Pancreas (tissue), 10 donors: ENCODE measurements around the gene SLC38A2. TPM values are rescaled to one million over a fixed set of nuclear protein-coding genes. Genes with fewer than 3 reads are reported as not detected.

Experiments used
- ATAC-seq, 4 donors: fragments of 200-7000 bp; cut with Tn5 transposase; one replicate each; pipeline versions ENCODE4 v1.8.0 to v1.9.1; 2020; ENCODE audit warnings: mild to moderate bottlenecking in 4 of 4, moderate library complexity in 4 of 4
- DNase-seq, 6 donors: peaks; one replicate each; pipeline ENCODE4 v3.0.0-alpha.2; 2020
- FAIRE-seq: peaks from 2 replicates; lab custom pipeline; 2012; peaks lifted over from hg19 to GRCh38; lab: Jason Lieb, UNC
- H3K27ac ChIP-seq, 4 donors: fragments of 200-600 bp; sonication (generic); 1 replicate in 3 of 4; 2 replicates in 1 of 4; pipeline versions ENCODE4 v1.5.0 to v1.8.0; 2020
- H3K27me3 ChIP-seq, 4 donors: fragments of 200-600 bp; one replicate each; pipeline ENCODE4 v1.8.0; 2021
- H3K36me3 ChIP-seq, 3 donors: fragments of 200-600 bp; sonication (generic) in 1 of 3; one replicate each; pipeline versions ENCODE4 v1.5.0 to v1.8.0; 2020 to 2021
- H3K4me1 ChIP-seq, 3 donors: fragments of 200-600 bp; one replicate each; pipeline ENCODE4 v1.8.0; 2021
- H3K4me3 ChIP-seq, 4 donors: fragments of 200-600 bp; sonication (generic) in 2 of 4; one replicate each; pipeline versions ENCODE4 v1.5.0 to v1.8.0; 2020 to 2021
- H3K9me3 ChIP-seq, 4 donors: fragments of 200-600 bp; one replicate each; pipeline ENCODE4 v1.8.0; 2021
- whole genome bisulfite sequencing, 2 donors: extraction: QIAGEN DNeasy Blood & Tissue Kit; methylation state at CpG; one replicate each; pipeline ENCODE4 v1.1.7; 2013; 5-methylcytosine and 5-hydroxymethylcytosine counted together
- intact Hi-C, 3 donors: fragments of 100-400 bp; cut with DNase I; formaldehyde crosslinking; loops; one replicate each; pipeline versions ENCODE4 v1.11.1 to v1.14.2; 2022
- polyA plus RNA-seq, 2 donors: library from polyadenylated mRNA; stranded (reverse); fragments of 200-250 nt; gene quantifications; one replicate each; pipeline ENCODE4 v1.2.3, GENCODE V29; 2013
- total RNA-seq, 6 donors: library from RNA; stranded (reverse); fragmentation: NEBNext Ultra II Directional in 4 of 6; extraction: Animal tissue kit (Norgen Biotek cat#: 25700) in 4 of 6; gene quantifications; one replicate each; pipeline versions ENCODE4 v1.2.1 to v1.2.4, GENCODE V29; 2021 to 2023
- TF ChIP-seq, protein P1 (sequence below), 4 donors: fragments of 200-600 bp; sonication (generic) in 3 of 4; IDR thresholded peaks; one replicate each; pipeline versions ENCODE4 v1.5.0 to v1.8.0; 2021; ENCODE audit warnings: antibody characterized with exemption in 4 of 4
- donor health status: healthy with polysubstance abuse.
- donor health status: DM: no; HTN: no; CAD: no; lungs with moderate emphysema.
- donor health status: DM: no; HTN: no; CAD: no.
- donor health status: control.
- donor health status: control.
- donor health status: Bipolar disorder and iron deficiency.
- donor health status: DM: yes; HTN: yes; CAD: no.
- donor health status: DM: no; HTN: no; CAD: no.
- donor health status: DM: no; HTN: no; CAD: no.
- donor health status: DM: yes; HTN: yes; CAD: no.

Gene SLC38A2
- total and polyA plus RNA-seq, 8 donors = 24.2 to 155 (median 78.9) TPM

DNA sequence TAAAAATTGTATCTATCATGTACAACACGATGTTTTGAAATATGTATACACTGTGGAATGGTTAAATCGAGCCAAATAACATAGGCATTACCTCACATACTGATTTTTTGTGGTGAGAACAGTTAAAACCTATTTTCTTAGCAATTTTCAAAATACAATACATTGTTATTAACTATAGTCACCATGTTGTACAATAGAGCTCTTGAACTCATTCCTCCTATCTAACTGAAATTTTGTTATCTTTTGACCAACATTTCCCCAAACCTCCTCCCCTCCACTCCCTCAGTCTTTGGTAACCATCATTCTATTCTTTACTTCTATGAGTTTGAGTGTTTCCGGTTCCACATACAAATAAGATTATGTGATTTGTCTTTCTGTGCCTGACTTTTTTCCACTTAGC, 6.8 kb upstream of the SLC38A2 start:
- intact Hi-C loops = no loop called here
- H3K4me1 ChIP-seq = peaks cover 0 to 8% (median 7%) of the 10 kb centered on the region in 3 donors
- H3K27ac ChIP-seq = no peak overlapping the region
- no peaks in the 10 kb centered on the region for H3K27me3 ChIP-seq
- 86% methylated on average over 3 of the region's 3 CpGs for WGBS, 2 donors
- no peak for ATAC-seq
- TF ChIP-seq, protein P1, sequence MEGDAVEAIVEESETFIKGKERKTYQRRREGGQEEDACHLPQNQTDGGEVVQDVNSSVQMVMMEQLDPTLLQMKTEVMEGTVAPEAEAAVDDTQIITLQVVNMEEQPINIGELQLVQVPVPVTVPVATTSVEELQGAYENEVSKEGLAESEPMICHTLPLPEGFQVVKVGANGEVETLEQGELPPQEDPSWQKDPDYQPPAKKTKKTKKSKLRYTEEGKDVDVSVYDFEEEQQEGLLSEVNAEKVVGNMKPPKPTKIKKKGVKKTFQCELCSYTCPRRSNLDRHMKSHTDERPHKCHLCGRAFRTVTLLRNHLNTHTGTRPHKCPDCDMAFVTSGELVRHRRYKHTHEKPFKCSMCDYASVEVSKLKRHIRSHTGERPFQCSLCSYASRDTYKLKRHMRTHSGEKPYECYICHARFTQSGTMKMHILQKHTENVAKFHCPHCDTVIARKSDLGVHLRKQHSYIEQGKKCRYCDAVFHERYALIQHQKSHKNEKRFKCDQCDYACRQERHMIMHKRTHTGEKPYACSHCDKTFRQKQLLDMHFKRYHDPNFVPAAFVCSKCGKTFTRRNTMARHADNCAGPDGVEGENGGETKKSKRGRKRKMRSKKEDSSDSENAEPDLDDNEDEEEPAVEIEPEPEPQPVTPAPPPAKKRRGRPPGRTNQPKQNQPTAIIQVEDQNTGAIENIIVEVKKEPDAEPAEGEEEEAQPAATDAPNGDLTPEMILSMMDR (IDR thresholded peaks at IDR 0.05) = no peak
- H3K4me3 ChIP-seq = no peak overlapping the region
- no peak for FAIRE-seq
- no peaks in the 10 kb centered on the region for H3K36me3 ChIP-seq
- H3K9me3 ChIP-seq = no peaks in the 10 kb centered on the region
- no peak for DNase-seq

DNA sequence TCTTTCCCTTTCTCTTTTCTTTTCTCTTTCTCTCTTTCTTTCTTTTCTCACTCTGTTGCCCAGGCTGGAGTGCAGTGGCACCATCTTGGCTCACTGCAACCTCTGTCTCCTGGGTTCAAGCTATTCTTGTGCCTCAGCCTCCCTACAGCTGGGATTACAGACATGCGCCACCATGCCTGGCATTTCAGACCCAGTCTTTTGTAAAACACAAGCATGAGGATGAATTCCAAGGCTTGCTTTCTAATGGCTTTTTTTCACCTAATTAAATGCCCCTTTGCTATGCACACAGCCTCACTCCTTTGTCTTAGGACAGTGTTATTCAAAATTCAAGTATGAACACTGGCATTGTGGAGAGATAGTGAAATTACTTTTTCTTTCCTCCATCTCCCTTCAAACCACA, 6.0 kb upstream of the SLC38A2 start:
- no peak overlapping the region for H3K27ac ChIP-seq
- no peak for FAIRE-seq
- no peaks in the 10 kb centered on the region for H3K27me3 ChIP-seq
- intact Hi-C loops = no loop called here
- no peaks in the 10 kb centered on the region for H3K9me3 ChIP-seq
- WGBS, 2 donors = 96% methylated on average over 1 of the region's 1 CpG
- no peaks in the 10 kb centered on the region for H3K36me3 ChIP-seq
- no peak for DNase-seq
- no peak overlapping the region for H3K4me3 ChIP-seq
- TF ChIP-seq, protein P1 (IDR thresholded peaks at IDR 0.05) = no peak
- peaks cover 0 to 9% (median 8%) of the 10 kb centered on the region in 3 donors for H3K4me1 ChIP-seq
- ATAC-seq = no peak

DNA sequence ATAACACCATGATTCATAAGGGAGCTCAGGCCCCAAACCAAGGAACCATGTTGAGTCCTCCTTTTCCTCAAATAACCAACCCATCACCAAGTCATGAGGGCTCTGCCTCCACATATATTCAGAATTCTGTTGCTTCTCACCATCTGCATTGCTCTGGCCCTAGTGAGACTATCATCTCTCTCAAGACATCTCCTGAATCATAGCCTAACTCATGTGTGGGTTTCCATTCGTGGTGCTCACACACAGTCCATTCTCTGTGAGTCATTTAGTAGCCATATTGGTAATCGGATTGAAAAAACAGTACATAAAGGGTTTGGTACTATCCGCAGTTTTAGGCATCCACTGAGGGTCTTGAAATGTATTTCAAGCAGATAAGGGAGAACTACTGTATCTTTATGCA, 5.1 kb upstream of the SLC38A2 start:
- no peak overlapping the region for H3K4me3 ChIP-seq
- ATAC-seq (no peak), DNase-seq (no peak), FAIRE-seq (no peak)
- peaks cover 0 to 9% (median 8%) of the 10 kb centered on the region in 3 donors for H3K4me1 ChIP-seq
- no peak overlapping the region for H3K27ac ChIP-seq
- TF ChIP-seq, protein P1 (IDR thresholded peaks at IDR 0.05) = no peak
- no peaks in the 10 kb centered on the region for H3K27me3 ChIP-seq
- no peaks in the 10 kb centered on the region for H3K9me3 ChIP-seq
- WGBS, 2 donors = 79 to 83% methylated on average over 3 of the region's 3 CpGs
- intact Hi-C loops = no loop called here
- H3K36me3 ChIP-seq = no peaks in the 10 kb centered on the region

DNA sequence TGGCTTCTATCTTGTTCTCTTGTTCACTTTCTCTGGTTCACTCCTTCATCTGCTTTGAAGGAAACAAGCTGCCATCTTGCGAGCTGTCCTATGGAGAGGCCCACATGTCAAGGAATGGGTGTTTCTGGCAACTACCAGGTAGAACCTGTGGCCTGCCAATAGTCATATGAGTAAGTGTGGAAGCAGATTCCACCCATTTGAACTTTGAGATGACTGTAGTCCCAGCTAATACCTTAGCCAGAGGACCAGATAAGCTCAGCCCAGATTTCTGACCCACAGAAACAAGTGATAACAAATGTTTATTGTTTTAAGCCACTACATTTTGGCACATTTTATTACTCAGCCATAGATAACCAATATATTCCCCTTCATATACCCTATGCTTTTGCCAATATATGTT, 4.0 kb upstream of the SLC38A2 start:
- no peak for ATAC-seq
- Histone ChIP-seq H3K4me3 (no peak overlapping the region), H3K27ac (no peak overlapping the region), H3K9me3 (no peaks in the 10 kb centered on the region), H3K27me3 (no peaks in the 10 kb centered on the region), H3K4me1 (peaks cover 0 to 2% (median 0%) of the 10 kb centered on the region in 3 donors), H3K36me3 (no peaks in the 10 kb centered on the region)
- FAIRE-seq = no peak
- intact Hi-C loops = no loop called here
- DNase-seq = no peak
- TF ChIP-seq, protein P1 (IDR thresholded peaks at IDR 0.05) = no peak
- 92 to 95% methylated on average over 1 of the region's 1 CpG for WGBS, 2 donors

- no peak overlapping the region for H3K27ac ChIP-seq
- TF ChIP-seq, protein P1 (IDR thresholded peaks at IDR 0.05) = no peak
- H3K9me3 ChIP-seq = no peaks in the 10 kb centered on the region
- peaks cover 0 to 12% (median 5%) of the 10 kb centered on the region in 3 donors for H3K4me1 ChIP-seq
- intact Hi-C loops = no loop called here
- DNase-seq (no peak), FAIRE-seq (no peak), ATAC-seq (no peak)
- H3K36me3 ChIP-seq = peaks cover 0 to 11% (median 0%) of the 10 kb centered on the region in 3 donors
- H3K27me3 ChIP-seq = no peaks in the 10 kb centered on the region
- H3K4me3 ChIP-seq = no peak overlapping the region
- WGBS, 2 donors = 85 to 90% methylated on average over 4 of the region's 4 CpGs
These were observed 2.1 kb upstream of the SLC38A2 start for GRCh38 chr12:46374711-46375110.
